ENCODE data around the gene KRT33A.
"Not testable (repeated sequence)": the region's sequence is repeated elsewhere in the genome, so short reads cannot be mapped to it uniquely, and the experiment has no call there.

The KRT33A gene

DNA sequence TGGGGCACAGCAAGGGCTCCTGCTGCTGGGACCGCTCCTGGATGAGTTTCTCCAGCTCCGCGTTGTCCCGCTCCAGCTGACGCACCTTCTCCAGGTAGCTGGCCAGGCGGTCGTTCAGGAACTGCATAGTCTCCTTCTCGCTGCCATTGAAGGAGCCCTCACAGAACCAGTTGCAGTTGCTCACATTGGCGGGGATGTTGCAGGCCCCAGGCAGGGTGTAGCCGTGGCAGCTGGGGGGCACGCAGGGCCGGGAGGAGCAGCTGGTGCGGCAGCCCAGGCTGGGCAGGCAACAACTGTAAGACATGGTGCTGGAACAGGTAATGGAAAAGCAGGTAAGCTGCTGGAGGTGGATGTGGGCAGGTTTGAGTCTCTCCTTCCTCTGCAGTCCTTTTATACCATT, 31.3 kb upstream of the KRT33A start, which contains the start of gene KRT34:
KRT34 (minus strand) TSS at position 364 of the 400 bp plus-strand sequence; CDS start at position 304, 60 bp downstream.
- H3K4me1 Mint-ChIP-seq (ENCODE audit: low read depth); H3K27ac Mint-ChIP-seq; H3K36me3 Mint-ChIP-seq (ENCODE audit: low read depth); H3K9me3 Mint-ChIP-seq; H3K4me3 Mint-ChIP-seq: not testable (repeated sequence)
- peaks cover 16% of the 10 kb centered on the region for H3K27me3 Mint-ChIP-seq (ENCODE audit: low read depth)

DNA sequence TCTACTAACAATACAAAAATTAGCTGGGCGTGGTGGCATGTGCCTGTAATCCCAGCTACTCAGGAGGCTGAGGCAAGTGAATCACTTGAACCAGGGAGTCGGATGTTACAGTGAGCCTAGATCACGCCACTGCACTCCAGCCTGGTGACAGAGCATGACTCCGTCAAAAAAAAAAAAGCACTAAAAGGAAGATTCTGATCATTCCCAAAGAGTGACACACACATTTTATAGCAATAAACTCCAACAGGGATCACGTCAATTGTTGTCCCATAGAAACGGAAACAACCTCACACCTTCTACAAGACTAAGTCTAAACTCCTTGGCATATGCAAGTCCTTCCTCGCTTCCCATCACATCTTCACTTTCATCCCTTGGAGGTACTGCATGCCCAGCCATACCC, 29.5 kb upstream of the KRT33A start:
- H3K27me3 Mint-ChIP-seq (ENCODE audit: low read depth): peaks cover 19% of the 10 kb centered on the region
- not testable (repeated sequence) for H3K9me3 Mint-ChIP-seq; H3K4me3 Mint-ChIP-seq; H3K27ac Mint-ChIP-seq; H3K36me3 Mint-ChIP-seq (ENCODE audit: low read depth); H3K4me1 Mint-ChIP-seq (ENCODE audit: low read depth)

DNA sequence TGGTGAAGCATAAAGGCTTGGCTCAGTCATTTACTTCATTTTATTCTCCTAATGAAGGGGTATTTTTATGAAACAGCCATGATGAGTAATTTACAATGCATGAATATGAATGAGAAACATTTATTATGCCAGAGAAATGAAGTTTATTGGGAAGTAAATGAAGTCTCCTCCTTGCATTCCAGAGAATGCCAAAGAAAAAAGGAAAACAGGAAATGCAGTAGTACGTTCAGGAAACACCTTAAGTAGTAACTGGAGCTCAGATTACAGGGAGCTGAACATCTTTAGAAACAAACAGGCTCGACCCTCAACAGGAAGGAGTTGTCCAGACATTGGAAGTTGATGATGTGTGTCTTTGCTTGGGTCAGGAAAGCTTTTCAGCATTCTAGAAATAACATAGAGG, 26.9 kb upstream of the KRT33A start:
- no peaks in the 10 kb centered on the region for H3K4me1 Mint-ChIP-seq (ENCODE audit: low read depth)
- no peaks in the 10 kb centered on the region for H3K36me3 Mint-ChIP-seq (ENCODE audit: low read depth)
- no peak overlapping the region for H3K27ac Mint-ChIP-seq
- no peak overlapping the region for H3K4me3 Mint-ChIP-seq
- H3K9me3 Mint-ChIP-seq: no peaks in the 10 kb centered on the region
- H3K27me3 Mint-ChIP-seq (ENCODE audit: low read depth): peaks cover 17% of the 10 kb centered on the region

DNA sequence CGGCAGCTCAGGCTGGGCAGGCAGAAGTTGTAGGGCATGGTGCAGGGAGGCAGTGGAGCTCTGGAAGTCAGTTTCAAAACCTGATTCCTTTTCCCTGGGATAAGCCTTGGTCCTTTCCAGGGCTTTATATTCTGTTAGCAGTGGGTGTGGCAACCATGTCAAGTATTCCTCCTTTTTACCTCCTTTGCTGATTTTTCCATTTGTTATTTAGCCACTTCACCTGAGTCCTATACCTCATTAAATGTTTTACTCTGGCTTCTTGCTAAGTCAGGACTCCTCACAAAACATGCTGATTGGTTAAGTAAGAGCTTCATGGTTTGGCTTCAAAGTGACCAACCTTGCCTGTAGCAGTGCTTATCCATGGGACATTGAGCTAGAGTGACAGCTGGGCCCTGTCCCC, 19.1 kb upstream of the KRT33A start, which contains the start of gene KRT33B:
KRT33B (minus strand) TSS at position 101 of the 400 bp plus-strand sequence; CDS start at position 38, 63 bp downstream.
- Mint-ChIP-seq H3K4me1 (ENCODE audit: low read depth) (no peaks in the 10 kb centered on the region), H3K9me3 (no peaks in the 10 kb centered on the region), H3K36me3 (ENCODE audit: low read depth) (no peaks in the 10 kb centered on the region), H3K27ac (no peak within 1 kb of the TSS), H3K27me3 (ENCODE audit: low read depth) (peaks cover 8% of the 10 kb centered on the region), H3K4me3 (no peak within 1 kb of the TSS)

DNA sequence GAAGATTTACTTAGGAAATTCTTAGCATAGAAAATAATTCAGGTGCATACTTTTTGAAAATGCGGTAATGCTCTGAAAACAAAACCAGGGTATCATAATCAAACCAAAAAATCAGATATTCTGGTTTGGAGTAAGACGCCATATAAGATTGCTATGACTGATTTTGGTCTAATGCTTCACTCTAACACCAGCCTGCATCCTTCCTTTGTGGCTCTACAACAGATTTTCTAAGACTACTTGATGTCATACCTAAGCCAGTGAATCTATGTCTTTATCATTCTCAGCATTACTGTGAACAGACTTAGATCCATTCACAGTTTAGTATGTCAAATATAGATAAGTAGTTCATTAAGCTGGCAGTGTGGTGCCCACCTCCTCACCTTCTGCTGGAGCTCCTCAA, 18.4 kb upstream of the KRT33A start:
- no peaks in the 10 kb centered on the region for H3K36me3 Mint-ChIP-seq (ENCODE audit: low read depth)

DNA sequence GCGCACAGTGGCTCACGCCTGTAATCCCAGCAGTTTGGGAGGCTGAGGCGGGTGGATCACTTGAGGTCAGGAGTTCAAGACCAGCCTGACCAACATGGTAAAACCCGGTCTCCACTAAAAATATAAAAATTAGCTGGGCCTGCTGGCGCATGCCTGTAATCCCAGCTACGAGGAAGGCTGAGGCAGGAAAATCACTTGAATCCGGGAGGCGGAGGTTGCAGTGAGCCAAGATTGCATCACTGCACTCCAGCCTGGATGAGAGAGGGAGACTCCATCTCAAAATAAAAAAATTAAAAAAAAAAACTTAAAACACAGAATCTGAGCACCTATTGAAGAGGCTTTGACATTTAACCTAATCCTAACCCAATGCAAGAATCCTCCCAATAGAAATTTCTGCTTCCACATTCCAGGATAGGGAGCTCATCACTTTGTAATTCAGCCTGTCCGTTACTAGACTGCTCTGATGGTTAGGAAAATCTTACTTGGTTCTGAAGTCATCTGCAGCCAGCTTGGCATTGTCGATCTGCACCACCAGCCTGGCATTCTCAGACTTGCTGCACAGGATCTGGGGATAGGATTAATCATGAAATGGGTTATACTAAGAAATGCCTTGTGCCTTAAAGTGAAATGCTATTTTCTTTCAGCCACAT, 16.9 kb upstream of the KRT33A start:
- Mint-ChIP-seq H3K36me3 (ENCODE audit: low read depth) (no peaks in the 10 kb centered on the region), H3K9me3 (no peaks in the 10 kb centered on the region), H3K4me1 (ENCODE audit: low read depth) (no peaks in the 10 kb centered on the region), H3K27me3 (ENCODE audit: low read depth) (peaks cover 3% of the 10 kb centered on the region), H3K4me3 (no peak overlapping the region), H3K27ac (no peak overlapping the region)

More for the DNA sequence above, 18.4 kb upstream of the KRT33A start:
- H3K27ac Mint-ChIP-seq: no peak overlapping the region
- no peaks in the 10 kb centered on the region for H3K9me3 Mint-ChIP-seq
- no peaks in the 10 kb centered on the region for H3K4me1 Mint-ChIP-seq (ENCODE audit: low read depth)
- H3K27me3 Mint-ChIP-seq (ENCODE audit: low read depth): peaks cover 3% of the 10 kb centered on the region
- H3K4me3 Mint-ChIP-seq: no peak overlapping the region

DNA sequence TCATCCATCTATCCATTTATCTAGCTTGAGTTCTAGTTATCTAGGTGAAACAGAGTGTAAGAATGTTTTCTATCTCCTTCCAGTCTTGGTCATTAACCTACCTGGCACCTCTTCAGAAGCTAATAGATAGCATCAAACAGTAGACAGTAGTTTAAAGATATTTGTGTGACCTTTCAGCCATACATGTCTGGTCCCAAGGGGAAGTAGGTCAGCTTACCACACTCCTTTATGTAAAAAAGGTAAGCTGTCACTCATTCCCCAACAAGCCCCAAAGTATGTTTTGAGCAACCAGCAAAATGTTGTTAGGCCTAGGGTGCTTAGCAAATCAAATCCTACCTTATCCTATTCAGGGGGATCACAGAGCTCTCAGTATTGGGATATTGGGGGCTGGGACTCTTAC, 15.4 kb upstream of the KRT33A start:
- H3K27me3 Mint-ChIP-seq (ENCODE audit: low read depth): peaks cover 3% of the 10 kb centered on the region
- no peaks in the 10 kb centered on the region for H3K4me1 Mint-ChIP-seq (ENCODE audit: low read depth)
- no peak overlapping the region for H3K27ac Mint-ChIP-seq
- H3K9me3 Mint-ChIP-seq: no peaks in the 10 kb centered on the region
- H3K4me3 Mint-ChIP-seq: no peak overlapping the region
- no peaks in the 10 kb centered on the region for H3K36me3 Mint-ChIP-seq (ENCODE audit: low read depth)

DNA sequence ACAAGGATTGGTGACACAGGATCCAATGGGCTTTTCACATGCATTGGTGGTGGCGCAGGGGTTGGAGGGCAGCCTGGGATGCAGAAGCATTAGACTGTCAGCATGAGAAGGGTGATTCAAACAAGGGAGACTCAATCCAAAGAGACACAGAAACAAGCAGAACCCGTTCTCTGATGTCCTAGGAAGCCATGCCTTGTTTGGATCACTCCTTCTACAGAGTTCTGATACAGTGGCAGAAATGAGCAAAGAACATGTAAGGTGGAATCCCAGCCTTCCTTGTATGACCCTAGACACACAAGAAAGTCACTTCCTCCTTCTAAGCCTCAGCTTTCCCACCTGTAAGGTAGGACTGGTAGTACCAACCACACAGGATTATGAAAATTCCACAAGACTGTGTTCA, 13.3 kb upstream of the KRT33A start:
- H3K9me3 Mint-ChIP-seq: no peaks in the 10 kb centered on the region
- H3K4me1 Mint-ChIP-seq (ENCODE audit: low read depth): no peaks in the 10 kb centered on the region
- H3K4me3 Mint-ChIP-seq: no peak overlapping the region
- no peak overlapping the region for H3K27ac Mint-ChIP-seq
- H3K36me3 Mint-ChIP-seq (ENCODE audit: low read depth): no peaks in the 10 kb centered on the region
- peaks cover 10% of the 10 kb centered on the region for H3K27me3 Mint-ChIP-seq (ENCODE audit: low read depth)

DNA sequence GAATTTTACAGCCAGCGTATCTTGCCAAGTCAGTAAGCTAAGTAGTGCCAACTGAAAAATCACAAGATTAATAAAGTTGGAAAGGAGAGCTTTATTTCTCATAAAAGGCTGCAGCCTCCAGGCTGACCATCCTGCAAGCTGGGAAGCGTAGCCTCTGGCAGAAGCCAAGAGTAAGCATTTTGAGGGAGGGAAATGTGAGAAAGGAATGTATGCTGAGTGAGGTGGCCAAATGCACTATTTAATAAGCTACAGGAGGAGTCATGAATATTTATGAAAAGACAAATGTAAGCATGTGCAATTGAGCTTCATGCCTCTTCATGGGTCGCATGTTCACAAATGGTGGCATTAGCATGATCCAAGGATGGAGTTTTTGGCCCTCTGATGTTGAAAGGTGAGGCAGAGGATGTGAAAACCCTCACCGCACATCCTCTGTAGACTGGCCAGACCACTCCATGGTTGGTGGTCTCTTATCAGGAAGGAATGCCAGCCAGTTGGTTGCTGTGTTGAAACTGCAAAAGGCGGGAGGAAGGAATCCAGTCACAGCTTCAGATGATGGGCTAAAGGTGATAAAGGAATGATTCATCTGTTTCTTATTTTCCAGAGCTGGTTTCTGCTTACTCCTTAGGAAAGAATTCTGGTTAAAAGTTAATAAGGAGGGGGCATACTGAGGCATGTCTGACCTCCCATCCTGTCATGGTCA, 9.8 kb upstream of the KRT33A start:
- no peaks in the 10 kb centered on the region for H3K36me3 Mint-ChIP-seq (ENCODE audit: low read depth)

DNA sequence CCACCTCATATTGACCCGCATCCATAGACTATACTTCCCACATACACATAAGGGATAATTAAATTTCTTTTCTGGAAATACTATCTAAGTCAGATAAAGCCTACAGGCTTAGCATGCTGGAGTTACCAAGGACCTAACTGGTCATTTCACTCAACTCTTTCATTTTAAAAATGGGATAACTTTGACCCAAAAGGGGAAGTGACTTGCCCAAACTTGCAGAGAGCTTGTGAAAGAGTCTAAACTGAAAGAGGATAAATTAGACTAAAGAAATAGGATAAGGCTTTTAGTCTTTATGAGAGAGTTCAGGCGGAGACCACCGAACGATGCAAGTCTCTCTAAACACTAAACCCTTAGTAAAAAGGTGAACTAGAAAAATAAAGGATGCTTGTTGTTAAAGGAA, 3.9 kb upstream of the KRT33A start:
- H3K36me3 Mint-ChIP-seq (ENCODE audit: low read depth): no peaks in the 10 kb centered on the region
- peaks cover 31% of the 10 kb centered on the region for H3K27me3 Mint-ChIP-seq (ENCODE audit: low read depth)
- no peak overlapping the region for H3K4me3 Mint-ChIP-seq
- H3K4me1 Mint-ChIP-seq (ENCODE audit: low read depth): peaks cover 3% of the 10 kb centered on the region
- H3K9me3 Mint-ChIP-seq: no peaks in the 10 kb centered on the region
- H3K27ac Mint-ChIP-seq: no peak overlapping the region

More for the DNA sequence above, 9.8 kb upstream of the KRT33A start:
- Mint-ChIP-seq H3K9me3 (no peaks in the 10 kb centered on the region), H3K4me3 (no peak overlapping the region), H3K27me3 (ENCODE audit: low read depth) (peaks cover 20% of the 10 kb centered on the region), H3K27ac (no peak overlapping the region), H3K4me1 (ENCODE audit: low read depth) (no peaks in the 10 kb centered on the region)

DNA sequence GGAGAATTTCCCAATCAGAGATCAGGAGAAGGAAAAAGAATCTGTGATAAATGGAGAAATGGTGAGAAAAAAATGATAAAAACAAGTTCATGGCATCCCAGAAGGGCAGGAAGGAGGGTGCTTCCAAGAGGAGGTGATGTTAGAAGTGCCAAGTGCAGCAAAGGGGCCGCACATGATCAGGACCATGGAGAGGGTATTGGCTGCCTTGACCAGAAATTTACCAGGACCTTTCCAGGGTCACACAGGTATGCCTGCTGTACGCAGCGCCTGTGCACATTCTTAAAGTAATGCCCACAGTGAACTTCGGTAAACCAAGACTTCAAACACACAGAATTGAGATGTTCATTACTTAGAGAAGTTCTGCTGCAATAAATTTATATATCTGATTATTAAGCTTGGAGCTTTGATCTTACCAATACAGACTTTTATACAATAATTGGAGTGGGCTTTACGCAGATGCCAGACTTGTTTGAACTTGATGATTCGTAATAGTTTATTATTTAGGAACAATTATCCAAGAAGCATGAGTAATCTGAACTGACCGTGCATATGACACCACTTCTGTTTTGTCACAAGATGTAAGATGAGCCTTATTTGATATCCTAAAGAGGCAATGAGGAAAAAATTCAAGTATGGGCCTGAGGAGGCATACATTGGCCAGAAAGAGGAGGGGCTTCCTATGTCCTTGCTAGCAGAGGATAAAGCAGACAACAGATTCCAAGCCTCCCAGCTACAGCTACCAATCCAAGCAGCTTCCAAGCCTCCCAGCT, 2.2 kb upstream of the KRT33A start:
- H3K27me3 Mint-ChIP-seq (ENCODE audit: low read depth): peaks cover 35% of the 10 kb centered on the region
- H3K4me3 Mint-ChIP-seq: no peak overlapping the region
- no peaks in the 10 kb centered on the region for H3K9me3 Mint-ChIP-seq
- H3K4me1 Mint-ChIP-seq (ENCODE audit: low read depth): peaks cover 3% of the 10 kb centered on the region
- no peak overlapping the region for H3K27ac Mint-ChIP-seq
- no peaks in the 10 kb centered on the region for H3K36me3 Mint-ChIP-seq (ENCODE audit: low read depth)

DNA sequence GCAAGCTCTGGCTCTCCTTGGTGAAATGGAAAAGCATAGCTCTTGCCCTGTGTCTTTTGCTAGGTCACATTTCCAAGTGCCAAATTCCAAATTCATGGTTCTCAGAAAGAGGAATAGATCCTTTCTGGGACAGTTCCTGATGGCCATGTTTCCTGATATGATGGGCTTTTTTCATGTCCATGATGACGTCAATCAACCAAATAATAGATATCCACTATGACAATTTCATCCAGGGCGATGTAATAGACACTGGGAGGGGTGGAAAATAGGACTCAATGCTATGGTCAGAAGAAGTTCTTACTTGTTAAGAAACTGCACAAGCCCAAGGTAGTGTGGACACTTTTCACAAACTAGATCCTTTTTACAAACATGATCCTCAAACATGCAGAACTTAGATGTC, 549 bp upstream of the KRT33A start:
- Mint-ChIP-seq H3K4me3 (no peak overlapping the region), H3K4me1 (ENCODE audit: low read depth) (peaks cover 3% of the 10 kb centered on the region), H3K27ac (no peak overlapping the region), H3K9me3 (no peaks in the 10 kb centered on the region), H3K36me3 (ENCODE audit: low read depth) (no peaks in the 10 kb centered on the region), H3K27me3 (ENCODE audit: low read depth) (peaks cover 33% of the 10 kb centered on the region)

DNA sequence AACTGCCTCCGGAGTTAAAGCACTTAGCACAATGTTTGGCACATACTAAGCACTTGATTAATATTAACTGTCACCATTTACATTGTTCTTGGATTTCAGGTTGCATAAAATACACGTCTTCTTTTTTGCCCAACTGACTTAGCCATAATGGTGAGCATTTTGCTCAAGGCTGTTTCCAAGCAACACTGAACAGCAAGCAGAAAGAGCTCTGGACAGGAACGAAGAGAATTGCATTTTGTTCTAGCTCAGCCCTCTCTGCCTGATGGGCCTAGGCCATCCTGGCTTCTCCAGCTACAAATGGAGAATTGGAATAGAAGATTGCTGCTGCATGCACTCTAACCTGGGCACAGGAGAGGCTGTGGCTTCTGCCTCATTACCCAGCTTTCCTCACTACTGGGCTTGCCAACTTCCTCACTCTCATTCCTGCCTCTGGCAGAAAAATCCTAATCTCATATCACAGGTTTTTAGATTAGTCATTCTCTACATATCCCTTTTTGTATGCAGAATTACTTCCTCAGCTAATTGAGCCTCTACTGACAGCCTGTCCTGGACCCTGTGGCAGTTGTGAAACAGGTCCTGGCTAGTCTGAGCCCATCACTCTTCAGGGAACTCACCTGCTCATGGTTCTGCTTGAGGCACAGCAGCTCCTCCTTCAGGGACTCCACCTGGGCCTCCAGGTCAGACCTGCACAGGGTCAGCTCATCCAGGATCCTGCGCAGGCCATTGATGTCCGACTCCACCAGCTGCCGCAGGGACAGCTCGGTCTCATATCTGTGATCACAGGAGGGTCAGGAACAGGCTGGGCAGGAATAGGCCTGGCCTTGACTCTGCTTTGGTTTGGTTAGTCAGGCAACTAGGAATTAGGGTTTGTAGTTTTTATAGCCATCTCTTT, 2.5 kb downstream of the KRT33A start:
- no peak overlapping the region for H3K4me3 Mint-ChIP-seq
- no peak overlapping the region for H3K27ac Mint-ChIP-seq
- H3K9me3 Mint-ChIP-seq: peaks cover 5% of the 10 kb centered on the region
- peaks cover 3% of the 10 kb centered on the region for H3K4me1 Mint-ChIP-seq (ENCODE audit: low read depth)
- peaks cover 31% of the 10 kb centered on the region for H3K27me3 Mint-ChIP-seq (ENCODE audit: low read depth)
- peaks cover 2% of the 10 kb centered on the region for H3K36me3 Mint-ChIP-seq (ENCODE audit: low read depth)

DNA sequence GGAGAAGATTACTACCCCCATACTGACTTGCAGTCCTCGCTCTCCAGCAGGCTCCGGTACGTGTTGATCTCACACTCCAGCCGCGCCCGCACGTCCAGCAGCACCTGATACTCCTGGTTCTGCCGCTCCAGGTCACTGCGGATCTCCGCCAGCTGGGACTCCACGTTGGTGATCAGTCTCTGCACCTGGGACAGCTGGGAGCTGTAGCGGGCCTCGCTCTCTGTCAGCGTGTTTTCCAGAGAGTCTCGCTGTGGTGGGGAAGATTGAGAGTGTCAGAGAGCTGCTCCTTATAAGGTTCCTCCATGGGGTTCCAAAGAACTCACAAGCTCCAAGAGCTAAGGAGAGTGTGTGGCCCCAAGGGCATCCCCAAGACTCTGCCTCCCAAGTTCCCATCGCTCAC, 4.2 kb downstream of the KRT33A start:
- not testable (repeated sequence) for H3K4me3 Mint-ChIP-seq; H3K36me3 Mint-ChIP-seq (ENCODE audit: low read depth); H3K4me1 Mint-ChIP-seq (ENCODE audit: low read depth); H3K27ac Mint-ChIP-seq
- Mint-ChIP-seq H3K27me3 (ENCODE audit: low read depth) (peaks cover 26% of the 10 kb centered on the region), H3K9me3 (peaks cover 17% of the 10 kb centered on the region)

All from T-helper 1 cell treated with Interleukin-12 subunit alpha and Interleukin-12 subunit beta and Interleukin-4 antibody, amounts not matched to agents 30 μg/mL and 1 μg/mL, for 36 hours (primary cell).